GM21526 (cell line): ENCODE results near the gene NHLRC1.

ENCODE experiments used
- ATAC-seq: cut with Tn5 transposase; IDR thresholded peaks from one replicate; pipeline ENCODE4 v1.9.1; 2021; ENCODE audit warnings: moderate library complexity; ENCODE audit not compliant: unreplicated experiment, low FRiP score

Gene NHLRC1

GRCh38 chr6:18139935-18140621, 17.6 kb upstream of the NHLRC1 start:
- ATAC-seq = no peak

DNA sequence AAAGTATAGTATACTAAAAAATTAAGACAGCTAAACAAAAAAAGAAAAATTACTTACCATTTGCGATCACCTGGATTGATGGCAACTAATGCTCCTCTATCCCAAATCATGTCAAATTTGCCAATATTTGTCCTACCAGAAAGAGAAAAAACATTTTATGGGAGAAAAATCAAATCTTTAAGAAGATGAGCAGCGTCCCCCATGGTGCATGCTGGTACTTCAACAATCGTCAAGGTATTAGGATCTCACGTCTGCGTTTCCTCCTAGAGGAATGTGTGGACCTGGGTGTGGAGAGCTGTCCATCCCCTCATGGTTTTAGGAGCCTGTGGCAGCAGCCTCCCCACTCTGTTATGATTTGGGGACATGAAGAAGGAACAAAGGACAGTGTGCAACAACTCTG, 16.4 kb upstream of the NHLRC1 start:
- ATAC-seq = no peak

- ATAC-seq = no peak
Measured at GRCh38 chr6:18136260-18136659, 13.8 kb upstream of the NHLRC1 start.

- no peak for ATAC-seq
Measured at GRCh38 chr6:18135171-18135570, 12.7 kb upstream of the NHLRC1 start.

DNA sequence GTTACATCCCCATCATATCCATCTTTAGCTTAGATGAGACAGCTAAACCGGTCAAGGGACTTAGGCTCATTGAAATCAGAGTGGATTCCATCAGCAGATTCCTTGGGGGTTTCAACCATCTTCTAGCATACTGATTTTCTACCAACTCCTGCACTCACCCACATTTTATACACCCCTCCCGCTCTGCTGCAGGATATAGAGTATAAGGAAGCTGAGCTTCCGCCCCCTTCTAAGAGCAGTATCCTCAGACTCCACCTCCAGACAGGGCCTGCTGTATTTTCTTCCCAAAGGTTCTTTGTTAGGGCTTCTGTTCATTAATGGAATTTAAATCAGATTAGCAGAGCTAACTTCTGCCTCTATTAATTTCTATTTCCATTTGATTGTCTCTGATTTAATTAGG, 9.9 kb upstream of the NHLRC1 start:
- ATAC-seq = no peak

DNA sequence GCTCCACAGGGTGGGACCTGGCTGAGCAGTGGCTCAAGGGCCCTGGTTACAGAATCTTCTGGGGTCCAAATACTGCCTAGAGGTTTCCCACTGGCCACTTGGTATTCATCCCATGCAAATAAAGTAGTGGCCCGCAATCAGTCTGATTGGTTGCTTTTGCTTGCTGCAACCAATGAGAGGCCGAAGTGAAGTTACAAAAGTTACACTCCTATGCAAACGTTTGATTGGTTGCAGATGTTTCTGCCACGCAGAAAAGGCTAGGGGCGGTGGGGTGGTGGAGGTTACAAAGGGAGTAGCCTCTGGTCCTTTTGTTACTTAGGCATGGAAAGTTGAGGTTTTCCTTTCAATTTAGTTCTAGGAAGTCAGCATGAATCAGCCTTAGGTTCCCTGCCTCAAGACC, 3.6 kb upstream of the NHLRC1 start:
- ATAC-seq = no peak

- ATAC-seq = no peak
Measured at GRCh38 chr6:18121580-18122127, 823 bp downstream of the NHLRC1 start.

DNA sequence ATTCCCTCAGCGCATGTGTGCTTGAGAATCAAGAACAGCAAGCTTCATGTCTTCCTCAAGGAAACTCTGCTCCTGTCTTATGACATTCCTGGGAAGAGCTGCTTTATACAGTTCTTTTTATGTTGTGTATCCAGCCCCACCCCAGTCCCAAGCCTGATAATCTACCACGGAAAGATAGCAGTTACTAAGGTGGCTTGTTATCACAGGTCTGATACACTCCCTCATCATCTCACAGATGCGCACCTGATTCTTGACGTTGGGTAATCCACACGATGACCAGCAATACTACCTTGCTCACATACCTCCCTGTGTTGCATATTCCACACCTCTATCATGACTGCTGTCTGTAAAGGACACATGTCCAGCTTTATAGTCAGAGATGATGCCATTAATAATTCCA, 3.2 kb downstream of the NHLRC1 start:
- no peak for ATAC-seq

GRCh38 chr6:18118330-18118729, 4.1 kb downstream of the NHLRC1 start:
- no peak for ATAC-seq

- no peak for ATAC-seq
Measured at GRCh38 chr6:18117136-18117535, 5.3 kb downstream of the NHLRC1 start.

DNA sequence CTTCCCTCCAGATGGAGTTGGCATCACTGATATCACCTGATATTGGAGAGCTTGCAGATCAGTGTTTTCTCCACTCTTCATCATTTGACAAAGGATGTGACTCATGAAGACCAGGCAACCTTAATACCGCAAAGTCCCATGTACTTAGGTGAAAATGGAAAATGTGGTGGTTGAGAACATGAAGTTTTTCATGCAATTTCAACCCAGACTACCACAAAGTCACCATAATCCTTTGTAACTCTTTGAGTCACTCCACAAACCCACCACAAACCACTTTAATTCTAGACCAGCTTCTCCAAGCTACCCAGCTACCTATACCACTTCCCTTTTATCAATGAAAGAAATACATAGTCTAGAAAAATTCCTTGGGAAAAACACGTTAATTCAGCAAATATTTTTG, 7.1 kb downstream of the NHLRC1 start:
- ATAC-seq = no peak

- no peak for ATAC-seq
Measured at GRCh38 chr6:18110162-18110561, 12.3 kb downstream of the NHLRC1 start.

GRCh38 chr6:18107061-18107460, 15.4 kb downstream of the NHLRC1 start:
- ATAC-seq = no peak

- ATAC-seq = no peak
Measured at GRCh38 chr6:18102783-18103509, 19.5 kb downstream of the NHLRC1 start.

GRCh38 chr6:18101873-18102272, 20.6 kb downstream of the NHLRC1 start:
- ATAC-seq = no peak

- ATAC-seq = no peak
Measured at GRCh38 chr6:18101271-18101670, 21.2 kb downstream of the NHLRC1 start.

- no peak for ATAC-seq
Measured at GRCh38 chr6:18100296-18100695, 22.2 kb downstream of the NHLRC1 start.

- no peak for ATAC-seq
Measured at GRCh38 chr6:18099511-18099910, 23.0 kb downstream of the NHLRC1 start.

DNA sequence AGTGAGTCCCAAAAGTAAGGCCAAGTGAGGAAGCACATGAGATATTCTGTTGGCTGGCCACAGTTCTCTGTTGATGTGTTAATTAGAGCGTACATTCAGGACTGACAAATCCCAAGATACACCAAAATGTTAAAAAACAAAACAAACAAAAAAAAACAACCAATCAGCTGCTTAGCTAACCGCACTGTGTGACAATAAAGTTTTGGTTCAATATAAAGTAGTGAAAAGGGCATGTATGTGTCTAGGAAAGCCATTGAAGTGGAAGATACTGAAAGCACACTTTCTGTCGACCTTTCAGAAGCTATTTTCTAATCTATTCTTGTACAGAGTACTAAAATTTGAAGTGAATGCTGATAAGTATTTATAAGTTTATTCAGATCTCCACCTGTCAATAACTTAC, 26.1 kb downstream of the NHLRC1 start:
- ATAC-seq = no peak

DNA sequence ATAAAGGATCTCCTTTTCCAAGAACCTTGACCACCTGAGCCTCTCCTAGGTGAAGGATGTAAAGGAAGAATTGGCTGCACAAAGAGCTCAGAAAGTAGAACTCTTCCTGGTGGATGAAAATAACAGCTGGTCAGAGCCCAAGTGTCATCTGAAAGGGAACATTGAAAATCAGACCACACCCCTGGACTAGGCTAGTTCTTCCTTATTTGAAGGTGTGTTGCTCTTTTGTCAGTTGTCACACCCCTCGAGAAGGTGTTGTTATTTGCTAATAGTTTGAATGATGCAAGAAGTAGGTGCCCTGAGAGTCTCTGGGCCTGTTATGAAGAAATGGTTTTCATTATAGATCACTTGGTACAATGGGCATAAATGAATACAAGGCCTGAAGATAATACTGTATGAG, 31.1 kb downstream of the NHLRC1 start:
- ATAC-seq = no peak

- ATAC-seq = no peak
Measured at GRCh38 chr6:18090349-18090786, 32.1 kb downstream of the NHLRC1 start.
